Measurements from ENCODE around the gene MYOCOS.

- TF ChIP-seq, protein P1, sequence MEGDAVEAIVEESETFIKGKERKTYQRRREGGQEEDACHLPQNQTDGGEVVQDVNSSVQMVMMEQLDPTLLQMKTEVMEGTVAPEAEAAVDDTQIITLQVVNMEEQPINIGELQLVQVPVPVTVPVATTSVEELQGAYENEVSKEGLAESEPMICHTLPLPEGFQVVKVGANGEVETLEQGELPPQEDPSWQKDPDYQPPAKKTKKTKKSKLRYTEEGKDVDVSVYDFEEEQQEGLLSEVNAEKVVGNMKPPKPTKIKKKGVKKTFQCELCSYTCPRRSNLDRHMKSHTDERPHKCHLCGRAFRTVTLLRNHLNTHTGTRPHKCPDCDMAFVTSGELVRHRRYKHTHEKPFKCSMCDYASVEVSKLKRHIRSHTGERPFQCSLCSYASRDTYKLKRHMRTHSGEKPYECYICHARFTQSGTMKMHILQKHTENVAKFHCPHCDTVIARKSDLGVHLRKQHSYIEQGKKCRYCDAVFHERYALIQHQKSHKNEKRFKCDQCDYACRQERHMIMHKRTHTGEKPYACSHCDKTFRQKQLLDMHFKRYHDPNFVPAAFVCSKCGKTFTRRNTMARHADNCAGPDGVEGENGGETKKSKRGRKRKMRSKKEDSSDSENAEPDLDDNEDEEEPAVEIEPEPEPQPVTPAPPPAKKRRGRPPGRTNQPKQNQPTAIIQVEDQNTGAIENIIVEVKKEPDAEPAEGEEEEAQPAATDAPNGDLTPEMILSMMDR (IDR thresholded peaks at IDR 0.05), result no peak
- TF ChIP-seq TP53 (CRISPR knock-in tag; IDR thresholded peaks at IDR 0.05) (no peak), RAD21 (conservative IDR thresholded peaks at IDR 0.05 in 1 of 2, IDR thresholded peaks at IDR 0.05 in 1 of 2) (peak in 1 of 2 experiments; percentile 24; a peak in 1 of 5 replicates), BHLHE40 (IDR thresholded peaks at IDR 0.05; ENCODE audit: low read depth, low read length) (no peak), NR3C1 (IDR thresholded peaks at IDR 0.05) (no peak), ZFP36 (IDR thresholded peaks at IDR 0.05; ENCODE audit: borderline replicate concordance, partially characterized antibody) (no peak), EP300 (IDR thresholded peaks at IDR 0.05) (no peak), MYC (IDR thresholded peaks at IDR 0.05; ENCODE audit: borderline replicate concordance, low read length) (no peak)
These were observed 19.2 kb downstream of the MYOCOS start for GRCh38 chr1:171641076-171641864.

Measured in A549 (cell line).